GM23338 (cell line): ENCODE results near the gene ACSM2A. TPM values are rescaled to one million over a fixed set of nuclear protein-coding genes. Genes with fewer than 3 reads are reported as not detected.

Experiments used
- ATAC-seq: fragments of 200-7000 bp; cut with Tn5 transposase; 3 replicates; pipeline ENCODE4 v1.9.1; 2020
- DNase-seq: peaks from one replicate; pipeline ENCODE4 v3.0.0-alpha.2; 2015; ENCODE audit warnings: low spot score
- H2AFZ ChIP-seq: fragments of 200-600 bp; sonication (generic); 2 replicates; pipeline ENCODE4 v1.8.0; 2016; ENCODE audit warnings: antibody characterized with exemption, mild to moderate bottlenecking, moderate library complexity
- H3F3A ChIP-seq: fragments of 200-600 bp; sonication (generic); replicated peaks from 2 replicates; pipeline ENCODE4 v1.8.0; 2017; ENCODE audit warnings: antibody characterized with exemption, mixed run types, low read depth
- H3K27ac ChIP-seq: fragments of 200-600 bp; sonication (generic); 2 replicates; pipeline ENCODE4 v1.6.1; 2016; ENCODE audit warnings: low read depth
- H3K27me3 ChIP-seq: fragments of 200-600 bp; sonication (generic); 2 replicates; pipeline ENCODE4 v1.8.0; 2016; ENCODE audit warnings: mild to moderate bottlenecking, mixed run types, moderate library complexity; ENCODE audit not compliant: insufficient read depth
- H3K36me3 ChIP-seq: fragments of 200-600 bp; sonication (generic); 2 replicates; pipeline ENCODE4 v1.8.0; 2016; ENCODE audit warnings: mild to moderate bottlenecking; ENCODE audit not compliant: insufficient read depth
- H3K4me1 ChIP-seq: fragments of 200-600 bp; sonication (generic); 2 replicates; pipeline ENCODE4 v1.8.0; 2016; ENCODE audit warnings: mild to moderate bottlenecking, moderate library complexity; ENCODE audit not compliant: insufficient read depth
- H3K4me2 ChIP-seq: fragments of 200-600 bp; sonication (generic); 2 replicates; pipeline ENCODE4 v1.7.1; 2017; ENCODE audit warnings: mixed run types
- H3K4me3 ChIP-seq: fragments of 200-600 bp; sonication (generic); 2 replicates; pipeline ENCODE4 v1.6.1; 2016; ENCODE audit warnings: mixed run types
- H3K79me2 ChIP-seq: fragments of 200-600 bp; sonication (generic); replicated peaks from 2 replicates; pipeline ENCODE4 v1.8.0; 2017; ENCODE audit warnings: mild to moderate bottlenecking; ENCODE audit not compliant: insufficient read depth
- H3K9me2 ChIP-seq: fragments of 200-600 bp; sonication (generic); 2 replicates; pipeline ENCODE4 v1.8.0; 2017; ENCODE audit not compliant: insufficient read depth
- H4K20me1 ChIP-seq: fragments of 200-600 bp; sonication (generic); replicated peaks from 2 replicates; pipeline ENCODE4 v1.8.0; 2017; ENCODE audit warnings: mild to moderate bottlenecking; ENCODE audit not compliant: insufficient read depth
- H3K27ac Mint-ChIP-seq: 2 replicates; pipeline ENCODE4 v1.8.0; 2020; ENCODE audit warnings: inconsistent platforms, mild to moderate bottlenecking, moderate library complexity, mixed read lengths
- H3K27me3 Mint-ChIP-seq: 3 replicates; pipeline ENCODE4 v1.8.0; 2022; ENCODE audit warnings: low read depth, mild to moderate bottlenecking, moderate library complexity, mixed read lengths, inconsistent platforms; ENCODE audit not compliant: insufficient read depth, poor library complexity
- H3K36me3 Mint-ChIP-seq: 3 replicates; pipeline ENCODE4 v1.8.0; 2021; ENCODE audit warnings: low read depth, mild to moderate bottlenecking, inconsistent platforms, moderate library complexity, mixed read lengths
- H3K4me1 Mint-ChIP-seq: 3 replicates; pipeline ENCODE4 v1.8.0; 2020; ENCODE audit warnings: mild to moderate bottlenecking, inconsistent platforms, mixed read lengths
- H3K4me3 Mint-ChIP-seq: 3 replicates; pipeline ENCODE4 v1.8.0; 2021; ENCODE audit warnings: moderate library complexity, mild to moderate bottlenecking, inconsistent platforms, mixed read lengths
- H3K9me3 Mint-ChIP-seq: 3 replicates; pipeline ENCODE4 v1.8.0; 2020; ENCODE audit warnings: moderate library complexity, mild to moderate bottlenecking, inconsistent platforms, mixed read lengths
- CREB1 ChIP-seq: fragments of 250-450 bp; sonication (Bioruptor Pico); IDR thresholded peaks from 2 replicates; pipeline ENCODE4 v1.5.0; 2020; ENCODE audit warnings: low read depth, mild to moderate bottlenecking, moderate library complexity
- CTCF ChIP-seq, 2 experiments: fragments of 200-600 bp in 1 of 2; sonication (generic) in 1 of 2; conservative IDR thresholded peaks; 2 replicates each; pipeline versions ENCODE4 v1.5.1 to v1.6.1; 2016 to 2017; ENCODE audit warnings: antibody characterized with exemption in 2 of 2, low read depth in 2 of 2, mild to moderate bottlenecking in 2 of 2, moderate library complexity in 1 of 2
- ETS1 ChIP-seq: IDR thresholded peaks from 2 replicates; pipeline ENCODE4 v1.6.1; 2016; ENCODE audit warnings: antibody characterized with exemption
- EZH2 ChIP-seq: fragments of 200-600 bp; sonication (generic); IDR thresholded peaks from one replicate; pipeline ENCODE4 v1.8.0; 2017; ENCODE audit warnings: antibody characterized with exemption, mild to moderate bottlenecking, low read depth; ENCODE audit not compliant: unreplicated experiment
- EZH2phosphoT487 ChIP-seq: fragments of 200-600 bp; sonication (generic); IDR thresholded peaks from one replicate; pipeline ENCODE4 v1.8.1; 2018; ENCODE audit warnings: antibody characterized with exemption; ENCODE audit not compliant: unreplicated experiment
- JUNB ChIP-seq: IDR thresholded peaks from one replicate; pipeline ENCODE4 v1.6.1; 2016; ENCODE audit warnings: antibody characterized with exemption; ENCODE audit not compliant: unreplicated experiment
- NANOG ChIP-seq: IDR thresholded peaks from 2 replicates; pipeline ENCODE4 v1.6.1; 2016; ENCODE audit warnings: antibody characterized with exemption, borderline replicate concordance
- POLR2AphosphoS5 ChIP-seq: IDR thresholded peaks from 2 replicates; pipeline ENCODE4 v1.6.1; 2016; ENCODE audit warnings: antibody characterized with exemption, low read depth
- REST ChIP-seq: IDR thresholded peaks from one replicate; pipeline ENCODE4 v1.6.1; 2018; ENCODE audit warnings: antibody characterized with exemption; ENCODE audit not compliant: unreplicated experiment
- STAT1 ChIP-seq: IDR thresholded peaks from one replicate; pipeline ENCODE4 v1.6.1; 2016; ENCODE audit warnings: antibody characterized with exemption; ENCODE audit not compliant: unreplicated experiment
- ZNF114 ChIP-seq: fragments of 250-450 bp; sonication (Bioruptor Pico); IDR thresholded peaks from 2 replicates; pipeline ENCODE4 v1.5.0; 2020; ENCODE audit warnings: mild to moderate bottlenecking, moderate library complexity
- ZNF462 ChIP-seq: fragments of 250-450 bp; sonication (Bioruptor Pico); IDR thresholded peaks from 2 replicates; pipeline ENCODE4 v1.5.0; 2020; ENCODE audit warnings: mild to moderate bottlenecking, moderate library complexity
- polyA plus RNA-seq: library from polyadenylated mRNA; unstranded; fragments of >200 nt; fragmentation: Nextera tagmentation; extraction: Ambion mirVana; gene quantifications from 2 replicates; pipeline ENCODE4 v1.2.1, GENCODE V29; 2016
- total RNA-seq: library from RNA; depleted of rRNA; stranded (reverse); fragments of >200 nt; shearing (Covaris generic); gene quantifications from 2 replicates; pipeline ENCODE4 v1.2.3, GENCODE V29; 2014

Gene ACSM2A
- total and polyA plus RNA-seq, 2 experiments from 2014 or later = not detected

- Mint-ChIP-seq H3K4me3 (no peak overlapping the region), H3K36me3 (no peaks in the 10 kb centered on the region), H3K27ac (no peak overlapping the region), H3K9me3 (no peaks in the 10 kb centered on the region), H3K4me1 (no peaks in the 10 kb centered on the region; the same call in 1 of the 3 replicates), H3K27me3 (peaks cover 1% of the 10 kb centered on the region)
- ATAC-seq (no peak), DNase-seq (no peak)
- Histone ChIP-seq H3K4me3 (no peak overlapping the region), H3K36me3 (no peaks in the 10 kb centered on the region), H3K79me2 (no peaks in the 10 kb centered on the region), H2AFZ (no peak overlapping the region), H3K4me1 (no peaks in the 10 kb centered on the region), H4K20me1 (no peaks in the 10 kb centered on the region), H3K4me2 (no peak overlapping the region), H3K9me2 (no peaks in the 10 kb centered on the region), H3F3A (no peaks in the 10 kb centered on the region), H3K27ac (no peak overlapping the region), H3K27me3 (no peaks in the 10 kb centered on the region)
- TF ChIP-seq NANOG (no peak), EZH2phosphoT487 (no peak), POLR2AphosphoS5 (no peak), ETS1 (no peak), EZH2 (no peak), REST (no peak), ZNF462 (CRISPR knock-in tag) (no peak), CTCF (conservative IDR thresholded peaks at IDR 0.05; ENCODE audit: low read depth in 2 of 2) (no peak), CREB1 (CRISPR knock-in tag) (no peak), ZNF114 (CRISPR knock-in tag) (no peak), JUNB (no peak), STAT1 (no peak)
Measured at GRCh38 chr16:20441191-20441590, 10.1 kb upstream of the ACSM2A start.
